ENCODE results near the gene EP300.

EP300 gene

GRCh38 chr22:41181349-41182241 is 89.2 kb downstream of the EP300 start:
- Histone ChIP-seq H2AFZ (ENCODE audit: low read depth, low read length) (no peak overlapping the region), H3K27me3 (ENCODE audit: insufficient read depth, low read length, poor library complexity) (no peaks in the 10 kb centered on the region), H4K20me1 (ENCODE audit: insufficient read depth, low read length) (peaks cover 15% of the 10 kb centered on the region), H3K36me3 (ENCODE audit: insufficient read depth, low read length) (peaks cover 33% of the 10 kb centered on the region), H3K4me2 (ENCODE audit: insufficient read depth, low read length) (no peak overlapping the region), H3K9me3 (ENCODE audit: insufficient read depth, low read length, severe bottlenecking) (no peaks in the 10 kb centered on the region), H3K79me2 (ENCODE audit: insufficient read depth, low read length) (no peaks in the 10 kb centered on the region), H3K9ac (ENCODE audit: low read depth, low read length) (no peak overlapping the region), H3K27ac (ENCODE audit: low read length) (no peak overlapping the region), H3K4me3 (ENCODE audit: low read depth in 1 of 2, low read length in 2 of 2) (no peak overlapping the region), H3K4me1 (ENCODE audit: insufficient read depth, low read length) (no peaks in the 10 kb centered on the region)
- ATAC-seq (ENCODE audit: insufficient read depth, low read depth) = peak; percentile 27; the same call in 2 of the 3 replicates
- DNase-seq = no peak
- no peak for TF ChIP-seq EZH2 (IDR thresholded peaks at IDR 0.05; ENCODE audit: borderline replicate concordance, low read depth, low read length, severe bottlenecking)
- no peak for TF ChIP-seq CTCF (IDR thresholded peaks at IDR 0.05; ENCODE audit: borderline replicate concordance, extremely low read depth, low read length, poor library complexity, severe bottlenecking)

GRCh38 chr22:41184679-41185078 is 92.3 kb downstream of the EP300 start:
- H3K27ac ChIP-seq (ENCODE audit: low read length) = no peak overlapping the region

GRCh38 chr22:41191467-41191866 is 99.1 kb downstream of the EP300 start:
- no peaks in the 10 kb centered on the region for H3K9me3 ChIP-seq (ENCODE audit: insufficient read depth, low read length, severe bottlenecking)
- H3K27ac ChIP-seq (ENCODE audit: low read length) = no peak overlapping the region
- H3K79me2 ChIP-seq (ENCODE audit: insufficient read depth, low read length) = no peaks in the 10 kb centered on the region
- no peaks in the 10 kb centered on the region for H4K20me1 ChIP-seq (ENCODE audit: insufficient read depth, low read length)
- H2AFZ ChIP-seq (ENCODE audit: low read depth, low read length) = no peak overlapping the region
- no peak overlapping the region for H3K4me3 ChIP-seq (ENCODE audit: low read depth in 1 of 2, low read length in 2 of 2)
- no peak for TF ChIP-seq EZH2 (IDR thresholded peaks at IDR 0.05; ENCODE audit: borderline replicate concordance, low read depth, low read length, severe bottlenecking)
- TF ChIP-seq CTCF (IDR thresholded peaks at IDR 0.05; ENCODE audit: borderline replicate concordance, extremely low read depth, low read length, poor library complexity, severe bottlenecking) = no peak
- DNase-seq (no peak), ATAC-seq (ENCODE audit: insufficient read depth, low read depth) (no peak)
- no peaks in the 10 kb centered on the region for H3K36me3 ChIP-seq (ENCODE audit: insufficient read depth, low read length)
- H3K4me1 ChIP-seq (ENCODE audit: insufficient read depth, low read length) = peaks cover under 1% of the 10 kb centered on the region; the same call in 1 of the 2 replicates
- no peak overlapping the region for H3K4me2 ChIP-seq (ENCODE audit: insufficient read depth, low read length)
- H3K9ac ChIP-seq (ENCODE audit: low read depth, low read length) = no peak overlapping the region
- no peaks in the 10 kb centered on the region for H3K27me3 ChIP-seq (ENCODE audit: insufficient read depth, low read length, poor library complexity)

More at GRCh38 chr22:41184679-41185078, 92.3 kb downstream of the EP300 start:
- Histone ChIP-seq H4K20me1 (ENCODE audit: insufficient read depth, low read length) (0 out of 2 replicates have a peak, but pooled peaks cover 5% of the 10 kb centered on the region), H3K4me1 (ENCODE audit: insufficient read depth, low read length) (no peaks in the 10 kb centered on the region), H2AFZ (ENCODE audit: low read depth, low read length) (no peak overlapping the region), H3K9ac (ENCODE audit: low read depth, low read length) (no peak overlapping the region), H3K4me2 (ENCODE audit: insufficient read depth, low read length) (no peak overlapping the region), H3K27me3 (ENCODE audit: insufficient read depth, low read length, poor library complexity) (no peaks in the 10 kb centered on the region), H3K4me3 (ENCODE audit: low read depth in 1 of 2, low read length in 2 of 2) (no peak overlapping the region), H3K79me2 (ENCODE audit: insufficient read depth, low read length) (no peaks in the 10 kb centered on the region), H3K36me3 (ENCODE audit: insufficient read depth, low read length) (peaks cover 9% of the 10 kb centered on the region; the same call in 1 of the 2 replicates), H3K9me3 (ENCODE audit: insufficient read depth, low read length, severe bottlenecking) (no peaks in the 10 kb centered on the region)
- no peak for ATAC-seq (ENCODE audit: insufficient read depth, low read depth)
- DNase-seq = no peak
- no peak for TF ChIP-seq EZH2 (IDR thresholded peaks at IDR 0.05; ENCODE audit: borderline replicate concordance, low read depth, low read length, severe bottlenecking)
- no peak for TF ChIP-seq CTCF (IDR thresholded peaks at IDR 0.05; ENCODE audit: borderline replicate concordance, extremely low read depth, low read length, poor library complexity, severe bottlenecking)

Measured in DND-41 (cell line).